ENCODE results near the gene IGFBP4.

GRCh38 chr17:40496634-40497420 lies 53.6 kb downstream of the IGFBP4 start:
- TF ChIP-seq POLR2AphosphoS5 (IDR thresholded peaks at IDR 0.05; ENCODE audit: borderline replicate concordance, low read depth, low read length) (no peak), EZH2 (IDR thresholded peaks at IDR 0.05) (no peak)
